NCI-H82 (cell line): ENCODE data around the gene AOPEP.
"Not testable (repeated sequence)": the region's sequence is repeated elsewhere in the genome, so short reads cannot be mapped to it uniquely, and the experiment has no call there.

Experiments
- DNase-seq: peaks from one replicate; lab custom pipeline; 2025; lab: John Stamatoyannopoulos, UW

AOPEP gene

GRCh38 chr9:95017661-95018060 is 291.2 kb downstream of the AOPEP start:
- no peak for DNase-seq

GRCh38 chr9:95018099-95018936 is 291.8 kb downstream of the AOPEP start:
- no peak for DNase-seq

GRCh38 chr9:95020644-95021043 is 294.1 kb downstream of the AOPEP start:
- not testable (repeated sequence) for DNase-seq

DNA sequence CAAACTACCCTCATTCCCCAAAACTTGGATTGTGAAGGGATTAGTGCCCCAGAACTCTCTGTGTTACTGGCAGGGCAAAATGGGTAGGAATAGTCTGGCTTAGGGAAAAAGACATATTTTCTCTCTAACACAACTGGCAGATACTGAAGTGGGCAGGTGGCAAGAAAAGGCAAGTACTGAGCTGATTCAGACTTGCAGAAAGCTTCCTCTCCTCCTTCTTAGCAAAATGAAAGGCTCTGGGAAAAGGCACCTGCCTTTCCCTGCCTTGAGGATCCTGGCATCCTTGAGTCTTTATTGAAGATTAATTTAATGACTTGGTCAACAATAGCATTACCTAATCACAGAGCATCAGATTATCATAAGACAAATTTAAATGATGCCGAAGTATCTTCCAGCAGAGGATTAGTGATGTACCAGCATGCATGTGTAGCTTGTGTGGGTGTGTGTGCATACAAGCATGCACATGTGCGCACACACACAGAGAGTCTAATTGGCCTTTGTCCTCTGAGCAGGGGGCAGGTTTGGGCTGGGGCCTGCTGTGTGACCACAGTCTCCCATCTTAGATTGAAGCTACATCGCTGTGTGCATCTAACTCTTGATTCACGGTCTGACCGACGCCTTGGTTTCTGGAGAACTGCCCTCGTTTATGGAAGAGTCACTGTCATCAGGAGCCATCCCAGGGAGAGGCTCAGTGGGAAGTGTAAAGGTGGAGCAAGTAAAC is 294.8 kb downstream of the AOPEP start:
- DNase-seq: peak; percentile 25

DNA sequence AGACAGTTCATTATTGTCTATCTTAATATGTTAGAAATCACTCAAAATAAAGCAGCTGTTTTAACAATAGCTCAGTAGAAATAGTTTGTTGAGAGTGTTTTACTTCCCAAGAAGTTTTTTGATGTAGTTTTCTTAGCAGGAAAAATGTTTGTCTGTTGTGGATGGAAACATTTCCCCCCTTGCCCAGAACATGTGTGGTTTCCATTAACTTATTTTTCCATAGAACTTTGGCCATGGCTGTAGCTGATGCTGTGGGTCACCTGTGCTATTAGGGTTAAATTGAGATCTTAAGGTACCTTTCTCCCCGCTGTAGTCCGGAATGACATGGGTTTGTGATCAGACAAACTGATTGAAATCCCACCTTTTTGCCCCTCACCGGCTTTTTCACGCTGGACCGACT is 296.2 kb downstream of the AOPEP start:
- DNase-seq: no peak

- no peak for DNase-seq
Measured at GRCh38 chr9:95023217-95024003, 296.9 kb downstream of the AOPEP start.

GRCh38 chr9:95024097-95024671 is 297.7 kb downstream of the AOPEP start:
- no peak for DNase-seq

DNA sequence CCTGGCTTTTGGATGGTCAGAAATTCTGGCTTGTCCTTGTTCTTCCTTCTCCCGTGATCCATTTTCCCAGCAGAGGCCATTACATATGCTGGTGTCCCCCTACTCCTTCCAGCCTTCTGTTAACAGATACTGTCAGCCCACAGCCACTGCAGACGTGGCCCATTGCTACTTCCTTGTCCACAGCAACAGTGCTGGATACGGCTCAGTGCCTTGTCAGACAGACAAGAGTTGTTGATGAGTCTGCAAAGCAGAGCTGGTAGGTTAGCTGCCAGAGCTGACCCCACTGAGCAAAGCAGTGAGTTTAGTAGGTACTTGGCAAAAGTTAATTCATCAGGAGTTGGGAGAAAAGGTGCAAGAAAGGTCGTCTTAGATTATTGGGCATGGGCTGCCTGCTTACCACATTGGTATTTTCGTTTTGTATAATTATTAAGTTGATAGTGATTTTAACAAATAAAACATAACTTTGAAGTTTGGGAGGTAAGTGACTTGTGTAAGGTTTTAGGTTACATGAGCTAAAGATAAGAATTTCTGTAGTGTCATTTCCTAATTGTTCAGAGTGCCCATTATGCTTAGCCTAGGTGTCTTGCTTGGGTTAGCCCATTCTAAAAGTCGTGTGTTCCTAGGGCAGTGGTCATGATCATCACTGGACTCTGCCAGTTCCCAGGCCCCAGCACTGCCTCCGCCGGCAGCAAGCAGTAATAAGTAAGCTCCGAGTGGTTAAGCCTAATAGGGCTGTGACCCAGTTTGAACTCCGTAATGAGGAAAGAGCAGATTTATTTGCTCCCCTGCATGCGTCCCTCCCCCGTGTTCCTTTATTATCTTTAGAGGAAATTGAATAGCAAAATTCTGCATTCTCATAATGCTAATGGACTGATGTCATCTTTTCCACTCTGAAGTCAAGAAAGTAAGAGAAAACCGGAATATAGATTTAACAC is 299.0 kb downstream of the AOPEP start:
- DNase-seq: peak; percentile 86

- DNase-seq: no peak
Measured at GRCh38 chr9:95026148-95026524, 299.6 kb downstream of the AOPEP start.

DNA sequence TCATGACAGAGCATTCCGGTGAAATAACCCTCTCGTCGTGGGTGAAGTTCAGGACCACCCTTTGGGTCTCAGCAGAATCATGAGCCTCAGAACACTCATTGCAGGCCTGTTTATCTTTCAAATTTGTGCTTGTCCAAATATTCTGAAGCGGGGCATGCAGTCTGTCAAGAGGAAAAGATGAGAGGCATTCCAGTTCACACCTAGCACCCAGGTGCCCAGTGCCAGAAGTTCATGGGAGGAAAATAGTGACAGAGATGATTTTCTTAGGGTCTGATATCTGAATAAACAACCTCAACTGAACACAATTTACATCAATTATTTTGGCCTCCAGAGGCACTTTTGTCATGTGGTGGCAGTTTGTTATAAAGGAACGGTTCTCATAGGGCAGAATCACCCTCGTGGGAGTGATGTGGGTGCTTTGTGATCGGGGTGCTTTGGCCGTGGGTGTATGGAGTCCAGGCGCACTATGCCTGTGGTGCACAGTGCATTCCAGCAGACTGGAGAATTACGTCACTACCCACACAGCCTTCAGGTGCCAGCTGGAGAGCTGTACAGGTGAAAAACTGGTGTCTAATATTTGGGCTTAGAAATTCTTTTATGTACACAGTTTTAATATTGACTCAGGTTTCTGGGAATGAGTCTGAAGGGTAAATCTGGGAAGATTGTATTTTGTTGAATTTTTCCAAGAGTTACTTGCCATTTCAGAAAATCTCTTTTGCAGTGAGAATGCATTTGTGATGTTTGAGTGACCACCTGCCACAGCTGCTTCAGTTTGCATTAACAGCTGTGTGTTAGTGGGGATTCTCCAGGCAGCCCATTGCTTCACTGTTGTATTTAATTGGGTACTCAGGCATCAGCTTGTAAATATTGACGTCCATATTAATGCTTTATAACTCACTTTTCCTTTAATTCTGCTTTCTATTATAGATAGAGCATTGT is 301.7 kb downstream of the AOPEP start:
- DNase-seq: no peak

DNA sequence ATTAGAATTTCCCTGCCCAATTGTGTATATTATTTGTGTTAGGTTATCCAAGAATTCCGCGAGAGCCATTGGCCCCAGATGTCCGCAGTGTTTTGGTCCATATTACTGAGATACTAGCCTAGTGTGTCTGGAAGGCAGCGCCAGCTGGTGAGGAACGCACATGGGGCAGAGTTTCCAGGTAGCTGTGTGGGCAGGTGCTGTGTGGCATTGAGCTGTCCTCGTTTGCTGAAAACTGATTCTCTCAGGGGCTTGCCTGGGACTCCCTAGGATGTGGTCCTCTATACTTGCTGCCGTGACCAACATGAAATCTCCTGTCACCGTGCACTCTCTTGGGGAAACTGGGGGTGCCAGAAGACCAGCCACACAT is 302.3 kb downstream of the AOPEP start:
- no peak for DNase-seq

DNA sequence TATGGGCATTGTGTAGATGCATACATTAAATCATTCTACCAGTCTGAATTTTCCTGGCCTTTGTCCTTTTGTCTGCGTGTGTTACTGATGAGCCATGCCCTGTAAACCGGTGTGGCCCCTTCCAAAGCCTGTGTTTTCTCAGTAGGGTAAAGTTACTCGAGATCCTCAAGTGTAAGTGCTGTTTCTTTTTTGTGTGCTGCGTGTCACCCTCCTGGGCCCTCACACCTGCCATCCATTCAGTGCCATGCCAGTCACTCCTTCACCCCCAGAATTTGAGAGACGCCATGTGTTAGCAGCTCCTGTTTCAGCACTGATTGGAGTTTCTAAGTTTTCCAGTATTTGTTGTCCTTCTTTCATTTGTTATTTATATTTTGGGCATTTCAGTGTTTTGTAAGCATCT is 302.8 kb downstream of the AOPEP start:
- no peak for DNase-seq

DNA sequence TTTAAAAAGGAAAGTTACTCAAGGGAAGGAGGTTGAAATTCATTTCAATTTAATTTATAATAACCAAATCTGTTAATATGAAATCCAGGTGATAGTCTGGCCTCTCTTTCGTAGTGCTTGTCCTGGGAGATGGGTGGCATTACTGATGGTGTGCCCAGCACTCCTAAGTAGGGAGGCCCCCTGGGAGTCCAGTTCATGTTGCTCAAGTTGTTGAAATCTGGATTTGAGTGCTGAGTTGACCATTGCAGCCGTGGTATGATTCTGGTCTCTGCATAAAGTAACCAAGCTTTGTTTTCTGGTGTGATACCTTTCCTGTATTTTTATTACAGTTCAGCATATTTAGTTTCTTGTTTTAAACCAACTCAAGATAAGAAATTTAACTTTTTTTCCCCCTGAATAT is 303.2 kb downstream of the AOPEP start:
- no peak for DNase-seq

DNA sequence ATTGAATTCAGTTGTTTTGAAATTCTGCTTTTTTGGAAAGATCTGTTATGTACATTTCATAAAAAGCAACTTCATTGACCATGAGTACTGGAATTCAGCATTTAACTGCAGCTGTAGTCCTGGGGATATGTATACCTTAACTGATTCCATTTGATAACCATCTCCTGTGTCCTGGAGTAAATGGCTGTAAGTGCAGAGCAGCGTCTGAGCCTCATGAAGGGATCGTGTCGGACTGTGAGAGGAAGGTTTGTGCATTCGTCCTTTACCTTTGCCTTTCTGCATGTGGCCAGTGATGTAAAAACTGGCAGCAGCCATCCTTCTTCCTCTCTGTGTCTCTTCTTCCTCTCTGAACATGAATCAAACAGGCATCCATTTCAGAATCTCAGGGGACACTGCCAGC is 303.8 kb downstream of the AOPEP start:
- no peak for DNase-seq

DNA sequence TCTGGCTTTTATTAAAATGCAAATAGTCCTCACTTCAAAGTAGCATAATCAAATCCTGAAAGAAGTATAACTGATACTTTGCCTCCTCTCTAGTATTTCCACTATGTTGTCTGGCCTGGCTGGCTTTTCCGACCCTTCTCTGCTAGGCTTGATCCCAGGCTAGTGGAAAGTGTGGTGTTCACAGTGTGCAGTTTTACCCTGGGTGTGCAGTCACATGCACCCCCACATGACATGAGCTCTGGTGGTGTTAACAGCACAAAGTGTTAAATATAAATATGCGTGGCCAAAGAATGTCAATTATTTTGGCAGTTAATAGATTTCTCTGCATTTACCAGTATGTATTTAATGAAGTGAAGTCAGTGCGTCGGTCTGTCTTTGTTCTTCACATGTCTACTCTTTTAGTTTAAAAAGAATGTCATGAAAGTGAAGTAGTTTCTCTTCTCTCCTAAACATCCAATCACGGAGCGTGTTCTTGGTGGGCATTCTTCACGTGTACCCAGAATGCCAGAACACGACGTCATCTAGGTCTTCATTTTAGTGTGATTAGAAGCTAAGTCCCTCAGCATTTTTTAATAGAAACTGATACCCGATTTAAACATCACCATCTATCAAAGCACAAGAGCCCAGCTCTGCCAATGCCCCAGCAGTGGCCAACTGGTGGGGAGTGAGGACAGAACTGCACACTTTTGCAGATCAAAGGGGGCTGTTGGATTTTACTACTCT is 304.6 kb downstream of the AOPEP start:
- no peak for DNase-seq

DNA sequence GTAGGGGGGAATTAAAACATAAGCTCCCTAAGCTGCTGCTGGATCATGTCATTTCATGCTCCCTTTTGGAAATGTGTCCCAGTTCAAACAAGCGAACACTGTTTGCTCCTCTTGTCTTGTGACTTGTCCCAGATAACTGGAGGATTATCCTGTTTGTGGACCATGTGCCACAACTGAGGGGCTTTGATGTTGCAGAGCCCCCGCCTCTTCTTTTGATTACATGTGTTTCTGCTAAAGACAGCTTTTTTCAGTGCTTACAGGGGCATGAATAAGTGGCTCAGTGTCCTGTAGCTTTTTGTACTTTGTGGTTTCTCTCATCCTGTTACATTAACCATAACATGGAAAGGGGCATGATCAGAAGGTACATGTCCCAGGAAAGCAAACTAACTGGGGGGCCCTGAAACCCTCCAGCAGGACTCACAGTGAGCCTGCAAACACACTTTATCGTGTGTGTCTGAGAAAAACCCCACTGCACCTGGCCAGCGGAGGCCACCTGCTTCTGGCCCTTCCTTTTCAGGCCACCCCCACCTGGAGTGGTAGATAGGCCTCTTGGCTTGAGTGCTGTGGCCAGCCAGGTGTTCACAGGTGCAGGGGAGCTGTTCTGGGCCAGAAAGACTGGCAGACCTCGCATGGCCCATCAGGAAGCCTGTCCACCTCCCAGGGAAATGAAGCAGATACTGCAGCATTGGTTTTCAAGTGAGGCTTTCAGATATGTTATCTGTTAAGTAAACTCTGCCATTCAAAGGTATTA is 305.4 kb downstream of the AOPEP start:
- peak; percentile 50 for DNase-seq

- no peak for DNase-seq
Measured at GRCh38 chr9:95032580-95033341, 306.3 kb downstream of the AOPEP start.

- DNase-seq: no peak
Measured at GRCh38 chr9:95035846-95036245, 309.3 kb downstream of the AOPEP start.
